T-cell (primary cell): ENCODE data around the gene OR7G2. TPM values are rescaled to one million over a fixed set of nuclear protein-coding genes. Genes with fewer than 3 reads are reported as not detected.

Source experiments
- ATAC-seq, 4 experiments: fragments of 200-7000 bp in 3 of 4; fragments of 150-1000 bp in 1 of 4; cut with Tn5 transposase; replicated peaks in 1 of 4; 1 replicate in 3 of 4; 2 replicates in 1 of 4; pipeline ENCODE4 v1.10.0; 2021; ENCODE audit warnings: moderate library complexity in 3 of 4, mild to moderate bottlenecking in 2 of 4, moderate number of reproducible peaks in 1 of 4
- CTCF ChIA-PET, 2 donors: fragments of 300-600 bp; sonication (Branson Sonifier 250); formaldehyde crosslinking; loops; one replicate each; lab custom pipeline; 2022; ENCODE audit warnings: antibody characterized with exemption in 2 of 2; lab: Charles Lee
- POLR2A ChIA-PET, 2 donors: fragments of 300-600 bp; sonication (Branson Sonifier 250); formaldehyde crosslinking; loops; one replicate each; lab custom pipeline; 2022; ENCODE audit warnings: antibody characterized with exemption in 2 of 2; lab: Charles Lee
- DNase-seq, 35 experiments: peaks; one replicate each; pipeline versions ENCODE4 v3.0.0 to v3.0.0-alpha.2; 2013 to 2023
- H3K27ac ChIP-seq: one replicate; pipeline ENCODE4 v1.5.1; 2013; ENCODE audit warnings: low read length
- H3K27me3 ChIP-seq, 2 experiments: replicated peaks in 1 of 2; 1 replicate in 1 of 2; 2 replicates in 1 of 2; pipeline versions ENCODE4 v1.6.1 to v1.7.0; 2013; ENCODE audit warnings: low read length in 1 of 2, mixed read lengths in 1 of 2; ENCODE audit not compliant: control insufficient read depth in 2 of 2, insufficient read depth in 2 of 2; ENCODE audit errors: extremely low read depth in 1 of 2
- H3K36me3 ChIP-seq, 2 donors: 1 replicate in 1 of 2; 2 replicates in 1 of 2; pipeline versions ENCODE4 v1.6.1 to v1.7.0; 2013; ENCODE audit warnings: low read length in 1 of 2; ENCODE audit not compliant: control insufficient read depth in 2 of 2, insufficient read depth in 1 of 2; ENCODE audit errors: extremely low read depth in 1 of 2
- H3K4me1 ChIP-seq, 2 experiments: 1 replicate in 1 of 2; 2 replicates in 1 of 2; pipeline versions ENCODE4 v1.6.1 to v1.7.0; 2013; ENCODE audit warnings: low read length in 2 of 2, mixed read lengths in 1 of 2; ENCODE audit not compliant: insufficient read depth in 2 of 2, control insufficient read depth in 1 of 2; ENCODE audit errors: extremely low read depth in 1 of 2
- H3K4me3 ChIP-seq, 2 donors: 1 replicate in 1 of 2; 2 replicates in 1 of 2; pipeline versions ENCODE4 v1.5.1 to v1.7.0; 2013; ENCODE audit warnings: mild to moderate bottlenecking in 2 of 2, low read length in 1 of 2, moderate library complexity in 1 of 2; ENCODE audit not compliant: control insufficient read depth in 1 of 2; ENCODE audit errors: extremely low read depth in 1 of 2
- H3K9me3 ChIP-seq: 2 replicates; pipeline ENCODE4 v1.7.0; 2013
- H3K27ac Mint-ChIP-seq, 2 donors: one replicate each; pipeline ENCODE4 v1.8.0; 2020 to 2021; ENCODE audit warnings: mild to moderate bottlenecking in 2 of 2, mixed read lengths in 2 of 2
- H3K27me3 Mint-ChIP-seq, 2 donors: one replicate each; pipeline ENCODE4 v1.8.0; 2021 to 2022; ENCODE audit warnings: mixed read lengths in 2 of 2
- H3K36me3 Mint-ChIP-seq: one replicate; pipeline ENCODE4 v1.8.0; 2021; ENCODE audit warnings: mixed read lengths
- H3K4me1 Mint-ChIP-seq, 3 donors: one replicate each; pipeline ENCODE4 v1.8.0; 2020 to 2022; ENCODE audit warnings: mixed read lengths in 3 of 3, mild to moderate bottlenecking in 1 of 3
- H3K4me3 Mint-ChIP-seq, 3 donors: one replicate each; pipeline ENCODE4 v1.8.0; 2020 to 2022; ENCODE audit warnings: mild to moderate bottlenecking in 3 of 3, mixed read lengths in 3 of 3, moderate library complexity in 3 of 3
- H3K9me3 Mint-ChIP-seq, 3 donors: one replicate each; pipeline ENCODE4 v1.8.0; 2020 to 2022; ENCODE audit warnings: mixed read lengths in 3 of 3
- WGBS: methylation state at CpG from one replicate; pipeline ENCODE4 v1.1.5; 2013; ENCODE audit warnings: missing lambda C conversion rate; ENCODE audit not compliant: insufficient coverage; 5-methylcytosine and 5-hydroxymethylcytosine counted together
- total RNA-seq, 35 experiments: library from RNA in 6 of 35; stranded (reverse) in 6 of 35; fragments of 120-200 nt in 1 of 35; gene quantifications; one replicate each; pipeline versions ENCODE4 v1.2.1 to v1.2.4 and lab custom pipeline; 2013 to 2026

The OR7G2 gene
- total RNA-seq, 5 donors from 2014 or later (not counting 1 experiment from before 2014, with no cell fraction given): not detected

DNA sequence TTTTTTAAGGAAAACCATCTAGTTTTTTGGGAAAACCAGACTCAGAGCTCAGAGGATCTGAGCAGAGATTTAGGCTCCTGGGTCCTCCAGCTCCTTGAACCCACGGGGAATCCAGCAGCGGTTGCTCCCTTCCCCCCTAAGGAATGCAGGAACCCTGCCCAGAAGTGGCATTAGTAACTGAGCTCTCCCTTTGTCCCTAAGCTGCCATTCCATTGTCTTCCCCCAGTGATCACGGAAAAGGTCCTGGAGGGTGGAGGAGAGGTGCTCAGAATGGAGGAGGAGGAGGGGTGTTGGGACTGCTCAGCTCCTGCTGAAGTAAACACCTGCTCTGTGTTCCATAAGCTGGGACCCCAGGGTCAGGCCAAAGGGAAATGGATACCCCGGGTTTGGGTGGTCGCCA lies 37.2 kb downstream of the OR7G2 start:
- POLR2A ChIA-PET: no interaction called here
- no peak for ATAC-seq
- Histone ChIP-seq H3K9me3 (no peaks in the 10 kb centered on the region), H3K36me3 (no peaks in the 10 kb centered on the region), H3K27me3 (peaks cover 0 to 3% of the 10 kb centered on the region in 2 experiments), H3K4me1 (no peaks in the 10 kb centered on the region), H3K4me3 (no peak overlapping the region), H3K27ac (no peak overlapping the region)
- no peaks in the 10 kb centered on the region for H3K4me1 Mint-ChIP-seq
- DNase-seq: no peak
- no peaks in the 10 kb centered on the region for H3K36me3 Mint-ChIP-seq
- CTCF ChIA-PET: no interaction called here
- no peaks in the 10 kb centered on the region for H3K27me3 Mint-ChIP-seq
- 100% methylated on average over 1 of the region's 5 CpGs for WGBS
- H3K4me3 Mint-ChIP-seq: no peak overlapping the region
- H3K27ac Mint-ChIP-seq: no peak overlapping the region
- H3K9me3 Mint-ChIP-seq: no peaks in the 10 kb centered on the region

- no peaks in the 10 kb centered on the region for H3K9me3 Mint-ChIP-seq
- CTCF ChIA-PET: interaction anchor here in 1 of 2 donors (0.6 kb wide), 1 partner anchor 284 kb away, joined by 3 read pairs; no protein-coding TSS in a partner anchor
- DNase-seq: no peak
- no peaks in the 10 kb centered on the region for H3K27me3 Mint-ChIP-seq
- Histone ChIP-seq H3K4me3 (no peak overlapping the region), H3K27me3 (peaks cover 0 to 3% of the 10 kb centered on the region in 2 experiments), H3K4me1 (no peaks in the 10 kb centered on the region), H3K27ac (no peak overlapping the region), H3K9me3 (no peaks in the 10 kb centered on the region), H3K36me3 (no peaks in the 10 kb centered on the region)
- H3K4me1 Mint-ChIP-seq: no peaks in the 10 kb centered on the region
- no peak for ATAC-seq
- H3K36me3 Mint-ChIP-seq: no peaks in the 10 kb centered on the region
- WGBS: 56% methylated on average over 10 of the region's 12 CpGs
- H3K27ac Mint-ChIP-seq: no peak overlapping the region
- H3K4me3 Mint-ChIP-seq: no peak overlapping the region
- POLR2A ChIA-PET: no interaction called here
These were observed 41.7 kb downstream of the OR7G2 start for GRCh38 chr19:9065457-9066014.

DNA sequence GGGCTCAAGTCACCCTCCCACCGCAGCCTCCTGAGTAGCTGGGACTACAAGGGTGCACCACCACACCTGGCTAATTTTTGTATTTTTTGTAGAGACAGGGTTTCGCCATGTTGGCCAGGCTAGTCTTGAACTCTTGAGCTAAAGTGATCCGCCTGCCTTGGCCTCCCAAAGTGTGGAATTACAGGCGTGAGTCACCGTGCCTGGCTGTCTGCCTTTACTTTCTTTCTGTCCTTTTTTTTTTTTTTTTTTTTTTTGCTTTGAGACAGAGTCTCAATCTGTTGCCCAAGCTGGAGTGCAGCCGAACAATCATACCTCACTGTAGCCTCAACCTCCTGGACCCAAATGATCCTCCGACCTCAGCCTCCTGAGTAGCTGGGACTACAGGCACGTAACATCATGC lies 45.4 kb downstream of the OR7G2 start:
- whole genome bisulfite sequencing: 88% methylated on average over 4 of the region's 8 CpGs
- Mint-ChIP-seq H3K36me3 (no peaks in the 10 kb centered on the region), H3K9me3 (no peaks in the 10 kb centered on the region), H3K4me3 (no peak overlapping the region), H3K27ac (no peak overlapping the region), H3K4me1 (no peaks in the 10 kb centered on the region), H3K27me3 (peaks cover 2 to 4% of the 10 kb centered on the region in 2 donors)
- DNase-seq (no peak), ATAC-seq (no peak)
- Histone ChIP-seq H3K9me3 (no peaks in the 10 kb centered on the region), H3K36me3 (no peaks in the 10 kb centered on the region), H3K4me1 (no peaks in the 10 kb centered on the region), H3K27ac (no peak overlapping the region), H3K27me3 (peaks cover 0 to 3% of the 10 kb centered on the region in 2 experiments), H3K4me3 (no peak overlapping the region)
- POLR2A ChIA-PET: no interaction called here
- CTCF ChIA-PET: no interaction called here

DNA sequence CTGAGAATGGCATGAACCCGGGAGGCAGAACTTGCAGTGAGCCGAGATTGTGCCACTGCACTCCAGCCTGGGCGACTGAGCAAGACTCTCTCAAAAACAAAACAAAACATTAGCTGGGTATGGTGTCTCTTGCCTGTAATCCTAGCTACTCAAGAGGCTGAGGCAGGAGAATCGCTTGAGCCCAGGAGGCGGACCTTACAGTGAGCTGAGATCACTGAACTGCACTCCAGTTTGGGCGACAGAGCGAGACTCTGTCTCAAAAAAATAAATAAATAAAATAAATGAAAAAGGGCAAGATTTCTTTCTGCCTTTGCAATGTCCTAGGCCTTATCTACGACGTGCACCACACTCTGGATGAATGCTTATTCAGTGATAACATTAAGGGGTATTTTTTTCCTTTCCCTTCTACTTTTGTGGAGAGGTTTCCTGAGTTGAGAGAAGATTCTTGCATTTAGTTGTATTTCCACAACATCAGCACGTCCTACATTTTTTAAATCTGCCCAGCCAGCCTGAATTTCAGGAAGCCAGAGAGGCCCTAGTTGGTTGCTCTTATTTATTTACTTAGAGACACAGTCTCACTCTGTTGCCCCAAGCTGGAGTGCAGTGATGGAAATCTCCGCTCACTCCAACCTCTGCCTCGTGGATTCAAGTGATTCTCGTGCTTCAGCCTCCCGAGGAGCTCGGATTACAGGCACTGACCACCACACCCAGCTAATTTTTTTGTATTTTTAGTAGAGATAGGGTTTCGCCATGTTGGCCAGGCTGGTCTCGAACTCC lies 46.5 kb downstream of the OR7G2 start:
- DNase-seq (no peak), ATAC-seq (no peak)
- CTCF ChIA-PET: no interaction called here
- H3K4me1 Mint-ChIP-seq: no peaks in the 10 kb centered on the region
- Histone ChIP-seq H3K36me3 (no peaks in the 10 kb centered on the region), H3K9me3 (no peaks in the 10 kb centered on the region), H3K27me3 (peaks cover 0 to 3% of the 10 kb centered on the region in 2 experiments), H3K4me3 (no peak overlapping the region), H3K4me1 (no peaks in the 10 kb centered on the region), H3K27ac (no peak overlapping the region)
- H3K9me3 Mint-ChIP-seq: no peaks in the 10 kb centered on the region
- POLR2A ChIA-PET: no interaction called here
- no peak overlapping the region for H3K27ac Mint-ChIP-seq
- H3K27me3 Mint-ChIP-seq: peaks cover 2 to 4% of the 10 kb centered on the region in 2 donors
- H3K4me3 Mint-ChIP-seq: no peak overlapping the region
- no peaks in the 10 kb centered on the region for H3K36me3 Mint-ChIP-seq
- 100% methylated on average over 5 of the region's 17 CpGs for WGBS

DNA sequence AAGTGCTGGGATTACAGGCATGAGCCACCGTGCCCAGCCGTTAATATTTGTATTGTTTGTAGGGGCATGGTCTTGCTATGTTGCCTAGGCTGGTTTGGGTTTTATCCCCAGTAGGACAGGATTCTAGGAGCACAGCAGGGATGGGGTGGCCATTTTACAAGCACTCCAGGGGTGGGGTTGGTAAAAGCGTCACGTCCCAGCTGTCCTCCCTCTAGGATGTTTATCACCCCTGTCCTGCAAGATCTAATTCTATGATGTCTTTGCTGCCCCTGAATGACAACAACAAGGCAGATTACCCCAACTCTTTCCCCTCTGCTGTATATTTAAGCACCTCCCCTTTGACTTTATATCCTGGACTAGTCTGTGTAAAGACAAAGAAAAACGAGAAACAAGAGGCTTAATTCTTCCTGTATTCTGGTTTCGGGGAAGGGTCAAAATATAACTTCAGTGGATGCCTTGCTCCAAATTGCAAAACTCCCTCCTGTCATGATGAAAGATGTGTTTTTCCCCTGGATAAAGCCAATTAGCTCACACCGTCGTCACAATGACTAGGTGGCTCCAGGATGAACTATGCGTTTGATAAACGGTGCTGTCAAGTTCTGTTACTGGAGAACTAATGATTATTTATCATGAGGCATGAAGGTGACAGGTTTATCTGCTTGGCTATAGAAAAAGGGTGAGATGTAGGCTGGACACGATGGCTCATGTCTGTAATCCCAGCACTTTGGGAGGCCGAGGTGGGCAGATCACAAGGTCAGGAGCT lies 48.2 kb downstream of the OR7G2 start:
- H3K9me3 Mint-ChIP-seq: peaks cover 0 to 3% (median 0%) of the 10 kb centered on the region in 3 donors
- Histone ChIP-seq H3K36me3 (no peaks in the 10 kb centered on the region), H3K9me3 (no peaks in the 10 kb centered on the region), H3K27ac (no peak overlapping the region), H3K4me3 (no peak overlapping the region), H3K27me3 (no peaks in the 10 kb centered on the region), H3K4me1 (no peaks in the 10 kb centered on the region)
- peaks cover 3 to 4% of the 10 kb centered on the region in 2 donors for H3K27me3 Mint-ChIP-seq
- ChIA-PET CTCF (no interaction called here), POLR2A (no interaction called here)
- H3K4me1 Mint-ChIP-seq: no peaks in the 10 kb centered on the region
- ATAC-seq (no peak), DNase-seq (no peak)
- WGBS: 77% methylated on average over 6 of the region's 12 CpGs
- no peak overlapping the region for H3K27ac Mint-ChIP-seq
- H3K4me3 Mint-ChIP-seq: no peak overlapping the region
- H3K36me3 Mint-ChIP-seq: no peaks in the 10 kb centered on the region

- Histone ChIP-seq H3K27ac (no peak overlapping the region), H3K36me3 (no peaks in the 10 kb centered on the region), H3K4me1 (no peaks in the 10 kb centered on the region), H3K4me3 (no peak overlapping the region), H3K9me3 (no peaks in the 10 kb centered on the region), H3K27me3 (no peaks in the 10 kb centered on the region)
- WGBS: 71% methylated on average over 1 of the region's 4 CpGs
- H3K4me1 Mint-ChIP-seq: no peaks in the 10 kb centered on the region
- DNase-seq (no peak), ATAC-seq (no peak)
- H3K9me3 Mint-ChIP-seq: peaks cover 0 to 8% (median 0%) of the 10 kb centered on the region in 3 donors
- H3K27me3 Mint-ChIP-seq: peaks cover 3 to 4% of the 10 kb centered on the region in 2 donors
- POLR2A ChIA-PET: no interaction called here
- H3K27ac Mint-ChIP-seq: no peak overlapping the region
- H3K4me3 Mint-ChIP-seq: no peak overlapping the region
- H3K36me3 Mint-ChIP-seq: no peaks in the 10 kb centered on the region
- CTCF ChIA-PET: no interaction called here
These were observed 49.6 kb downstream of the OR7G2 start for GRCh38 chr19:9057505-9058258.
